HG03354 (cell line): Measurements from ENCODE around the gene WFDC10A.
"Not testable (repeated sequence)": the region's sequence is repeated elsewhere in the genome, so short reads cannot be mapped to it uniquely, and the experiment has no call there.

Experiments
- ATAC-seq: cut with Tn5 transposase; IDR thresholded peaks from one replicate; pipeline ENCODE4 v1.9.1; 2021; ENCODE audit warnings: mild to moderate bottlenecking; ENCODE audit not compliant: unreplicated experiment, poor library complexity, severe bottlenecking

The WFDC10A gene

DNA sequence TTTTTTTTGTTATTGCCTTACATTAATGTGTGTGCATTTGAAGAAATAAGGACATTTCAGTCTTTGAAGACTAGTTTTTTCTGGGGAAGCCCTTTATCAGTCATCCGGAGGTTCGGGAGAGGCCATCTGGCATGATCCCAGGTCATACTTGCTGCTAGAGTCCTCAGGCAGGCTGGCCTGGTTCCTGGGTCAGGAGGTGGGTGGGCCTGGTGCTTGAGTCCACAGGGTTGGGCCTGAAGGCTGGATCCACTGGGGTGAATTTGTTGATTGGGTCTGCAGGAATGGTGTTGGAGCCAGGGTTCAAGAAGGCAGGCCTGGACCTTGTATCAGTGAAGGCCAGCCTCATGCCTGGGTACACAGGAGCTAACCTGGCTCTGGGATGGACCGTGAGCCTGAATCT, 17.3 kb downstream of the WFDC10A start:
- no peak for ATAC-seq

DNA sequence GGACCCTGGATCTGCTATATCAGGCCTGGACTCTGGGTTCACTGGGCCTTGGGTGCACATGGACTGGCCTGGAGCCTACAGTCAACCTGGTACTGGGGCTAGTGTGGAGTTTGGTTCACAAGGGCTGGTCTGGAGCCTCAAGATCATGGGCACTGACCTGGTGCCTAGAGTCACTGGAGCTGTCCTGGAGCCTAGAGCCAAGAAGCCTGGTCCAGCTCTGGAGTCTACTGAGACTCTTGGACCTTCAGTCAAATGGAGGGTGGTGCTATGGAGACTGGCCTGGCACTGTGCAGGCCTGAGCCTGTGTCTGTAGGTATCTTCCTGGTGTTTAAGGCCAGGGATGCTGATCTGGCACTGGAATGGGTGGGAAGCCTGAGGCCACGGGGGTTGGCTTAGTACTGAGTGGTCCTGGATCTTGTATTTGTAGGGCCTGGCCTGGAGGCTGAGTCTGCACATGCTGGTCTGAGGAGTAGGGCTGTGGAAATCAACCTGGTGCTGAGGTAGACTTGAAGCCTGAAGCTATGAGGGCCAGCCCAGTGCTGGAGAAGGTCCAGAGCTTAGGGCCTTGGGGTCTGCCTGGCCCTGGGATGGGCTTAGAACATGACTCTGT, 18.0 kb downstream of the WFDC10A start:
- ATAC-seq: no peak

DNA sequence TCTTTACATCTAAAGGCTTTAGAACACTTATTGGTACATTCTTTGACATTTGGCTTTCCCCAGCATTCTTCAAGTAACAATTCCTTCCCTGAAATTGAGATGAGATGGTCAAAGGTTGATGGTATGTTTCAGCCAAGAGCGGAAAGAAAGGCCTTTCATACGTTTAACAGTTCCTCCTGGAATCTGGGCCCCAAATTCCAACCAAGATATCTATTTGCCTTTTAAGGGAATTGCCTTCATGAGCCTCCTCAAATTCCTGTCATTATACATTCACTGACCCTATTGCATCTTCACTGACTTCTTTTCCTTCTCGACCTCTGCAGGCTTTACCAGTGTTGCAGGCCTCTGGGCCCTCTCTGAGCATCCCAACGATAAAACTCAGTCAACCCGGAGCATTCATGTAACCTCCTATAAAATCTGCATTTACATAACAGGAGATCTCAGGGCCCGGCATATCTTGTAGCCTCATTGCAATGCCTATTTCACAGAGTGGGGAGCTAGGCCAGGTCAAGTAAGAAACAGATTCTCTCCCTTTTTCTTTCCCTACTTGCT, 19.8 kb downstream of the WFDC10A start:
- no peak for ATAC-seq

DNA sequence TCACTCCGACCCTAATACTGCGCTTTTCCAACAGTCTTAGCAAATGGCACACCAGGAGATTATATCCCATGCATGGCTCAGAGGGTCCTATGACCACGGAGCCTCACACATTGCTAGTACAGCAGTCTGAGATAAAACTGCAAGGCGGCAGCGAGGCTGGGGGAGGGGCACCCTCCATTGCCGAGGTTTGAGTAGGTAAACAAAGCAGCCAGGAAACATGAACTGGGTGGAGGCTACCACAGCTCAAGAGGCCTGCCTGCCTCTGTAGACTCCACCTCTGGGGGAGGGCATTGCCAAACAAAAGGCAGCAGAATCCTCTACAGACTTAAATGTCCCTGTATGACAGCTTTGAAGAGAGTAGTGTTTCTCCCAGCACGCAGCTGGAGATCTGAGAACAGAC, 22.2 kb downstream of the WFDC10A start:
- not testable (repeated sequence) for ATAC-seq

DNA sequence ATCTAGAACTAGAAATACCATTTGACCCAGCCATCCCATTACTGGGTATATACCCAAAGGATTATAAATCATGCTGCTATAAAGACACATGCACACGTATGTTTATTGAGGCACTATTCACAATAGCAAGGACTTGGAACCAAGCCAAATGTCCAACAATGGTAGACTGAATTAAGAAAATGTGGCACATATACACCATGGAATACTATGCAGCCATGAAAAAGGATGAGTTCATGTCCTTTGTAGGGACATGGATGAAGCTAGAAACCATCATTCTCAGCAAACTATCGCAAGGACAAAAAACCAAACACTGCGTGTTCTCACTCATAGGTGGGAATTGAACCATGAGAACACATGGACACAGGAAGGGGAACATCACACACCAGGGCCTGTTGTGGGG, 27.5 kb downstream of the WFDC10A start:
- not testable (repeated sequence) for ATAC-seq

DNA sequence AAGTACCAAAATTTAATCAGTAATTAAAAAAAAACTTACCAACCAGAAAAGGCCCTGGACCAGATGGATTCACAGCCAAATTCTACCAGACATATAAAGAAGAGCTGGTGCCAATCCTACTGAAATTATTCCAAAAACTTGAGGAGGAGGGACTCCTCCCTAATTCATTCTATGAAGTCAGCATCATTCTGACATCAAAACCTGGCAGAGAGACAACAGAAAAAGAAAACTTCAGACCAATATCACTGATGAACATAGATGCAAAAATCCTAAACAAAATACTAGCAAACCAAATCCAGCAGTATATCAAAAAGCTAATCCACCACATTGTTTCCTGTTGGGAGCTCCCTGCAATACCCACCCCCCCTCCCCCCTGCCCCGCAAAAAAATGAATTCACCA, 40.6 kb downstream of the WFDC10A start, which contains the start of gene WFDC11:
Gene WFDC11 (minus strand): TSS at position 101 of the 400 bp plus-strand sequence. CDS start 19,639 bp downstream, outside the sequence.
- ATAC-seq: no peak

DNA sequence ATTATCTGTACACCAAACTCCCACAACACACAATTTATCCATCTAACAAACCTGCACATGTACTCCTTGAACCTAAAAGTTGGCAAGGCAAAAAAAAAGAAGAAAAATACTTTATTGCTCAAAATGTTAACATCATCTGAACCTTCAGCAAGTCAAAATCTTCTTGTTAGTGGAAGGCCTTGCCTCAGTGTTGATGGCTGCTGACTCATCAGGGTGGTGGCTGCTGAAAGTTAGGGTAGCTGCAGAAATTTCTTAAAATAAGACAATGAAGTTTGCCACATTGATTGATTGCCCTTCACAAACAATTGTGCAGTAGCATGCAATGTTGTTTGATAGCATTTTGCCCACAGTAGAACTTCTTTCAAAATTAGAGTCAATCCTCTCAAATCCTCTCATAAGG, 43.2 kb downstream of the WFDC10A start:
- ATAC-seq: no peak

DNA sequence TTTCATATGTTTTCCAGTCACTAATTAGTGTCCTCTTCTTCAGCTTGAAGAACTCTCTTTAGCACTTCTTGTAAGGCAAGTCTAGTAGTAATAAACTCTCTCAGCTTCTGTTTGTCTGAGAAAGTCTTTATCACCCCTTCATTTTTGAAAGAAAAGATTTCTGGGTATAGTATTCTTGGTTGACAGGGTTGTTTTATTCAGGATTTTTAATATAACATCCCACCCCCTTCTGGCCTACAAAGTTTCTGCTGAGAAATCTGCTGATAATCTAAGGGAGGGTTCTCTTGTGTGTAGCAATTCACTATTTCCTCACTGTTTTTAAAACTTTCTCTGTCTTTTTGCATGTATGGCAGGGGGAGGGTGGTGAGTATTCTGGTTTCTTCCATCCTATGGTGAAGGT, 50.1 kb downstream of the WFDC10A start:
- ATAC-seq: no peak
